Gastroesophageal sphincter (tissue), 3 donors: ENCODE data around the gene EZH1.

Source experiments
- CTCF ChIP-seq, 4 experiments: fragments of 200-600 bp in 2 of 4; fragments of 450-650 bp in 2 of 4; sonication (generic) in 1 of 4; IDR thresholded peaks; one replicate each; pipeline ENCODE4 v1.5.1; 2017 to 2019; ENCODE audit warnings: antibody characterized with exemption in 4 of 4, mild to moderate bottlenecking in 2 of 4, moderate library complexity in 2 of 4
- POLR2A ChIP-seq, 2 donors: fragments of 450-650 bp; IDR thresholded peaks; one replicate each; pipeline ENCODE4 v1.6.1; 2017; ENCODE audit warnings: antibody characterized with exemption in 2 of 2, mild to moderate bottlenecking in 2 of 2, moderate library complexity in 1 of 2

GRCh38 chr17:42775534-42776098, 30.8 kb upstream of the EZH1 start:
- no peak for TF ChIP-seq POLR2A (IDR thresholded peaks at IDR 0.05)
- TF ChIP-seq CTCF (IDR thresholded peaks at IDR 0.05): no peak
